Measurements from ENCODE around the gene ZBTB1. TPM values are rescaled to one million over a fixed set of nuclear protein-coding genes. Genes with fewer than 3 reads are reported as not detected.
"Not testable (repeated sequence)": the region's sequence is repeated elsewhere in the genome, so short reads cannot be mapped to it uniquely, and the experiment has no call there.

The ZBTB1 gene
- total and polyA plus RNA-seq, 5 donors from 2014 or later = 53.5 to 167 (median 57.3) TPM

DNA sequence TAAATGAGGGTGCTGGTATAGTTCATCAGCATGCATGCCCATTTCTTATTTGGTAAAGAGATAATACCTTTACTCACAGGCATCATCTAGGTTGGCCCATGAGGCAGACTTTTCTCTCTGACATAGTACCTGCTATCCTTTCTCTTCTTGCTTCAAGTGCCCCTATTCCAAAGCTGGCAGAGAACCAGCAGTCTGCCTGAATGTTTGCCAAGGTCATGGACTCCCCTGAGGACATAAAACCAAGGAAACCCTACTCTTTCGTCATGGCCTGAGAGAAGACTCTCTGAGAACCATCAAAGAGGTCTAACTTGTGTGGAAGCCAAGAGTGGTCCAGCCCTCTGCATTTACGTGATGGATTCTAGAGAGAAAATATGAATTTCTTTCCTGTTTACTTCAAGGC, 57.1 kb downstream of the ZBTB1 start:
- Histone ChIP-seq H3K4me1 (ENCODE audit: control insufficient read depth, insufficient read depth, low read length, poor library complexity, severe bottlenecking) (no peaks in the 10 kb centered on the region), H3K27me3 (ENCODE audit: control insufficient read depth, insufficient read depth, low read length) (peaks cover 2% of the 10 kb centered on the region), H3K36me3 (ENCODE audit: control insufficient read depth, insufficient read depth, low read length) (no peaks in the 10 kb centered on the region), H3K9me3 (ENCODE audit: control insufficient read depth in 2 of 2, low read length in 2 of 2) (no peaks in the 10 kb centered on the region), H3K27ac (ENCODE audit: insufficient read depth, low read length, poor library complexity, severe bottlenecking) (no peak overlapping the region), H3K4me3 (ENCODE audit: low read depth, low read length) (no peak overlapping the region)
- peaks cover 0 to 3% (median 1%) of the 10 kb centered on the region in 4 donors for H3K4me1 Mint-ChIP-seq
- ATAC-seq (ENCODE audit: low read depth in 2 of 2) (no peak), DNase-seq (no peak)
- H3K4me3 Mint-ChIP-seq = no peak overlapping the region
- no peak overlapping the region for H3K27ac Mint-ChIP-seq
- H3K36me3 Mint-ChIP-seq = no peaks in the 10 kb centered on the region
- no peaks in the 10 kb centered on the region for H3K9me3 Mint-ChIP-seq
- peaks cover 41% of the 10 kb centered on the region for H3K27me3 Mint-ChIP-seq

GRCh38 chr14:64562436-64562835, 57.9 kb downstream of the ZBTB1 start:
- peaks cover 2% of the 10 kb centered on the region for H3K27me3 ChIP-seq (ENCODE audit: control insufficient read depth, insufficient read depth, low read length)
- H3K9me3 ChIP-seq (ENCODE audit: control insufficient read depth in 2 of 2, low read length in 2 of 2) = no peaks in the 10 kb centered on the region
- no peaks in the 10 kb centered on the region for H3K9me3 Mint-ChIP-seq
- H3K27ac Mint-ChIP-seq = no peak overlapping the region
- H3K4me3 ChIP-seq (ENCODE audit: low read depth, low read length) = no peak overlapping the region
- H3K27ac ChIP-seq (ENCODE audit: insufficient read depth, low read length, poor library complexity, severe bottlenecking) = no peak overlapping the region
- ATAC-seq (ENCODE audit: low read depth in 2 of 2) = no peak
- no peak for DNase-seq
- no peaks in the 10 kb centered on the region for H3K4me1 ChIP-seq (ENCODE audit: control insufficient read depth, insufficient read depth, low read length, poor library complexity, severe bottlenecking)
- peaks cover 44% of the 10 kb centered on the region for H3K27me3 Mint-ChIP-seq
- H3K4me1 Mint-ChIP-seq = peaks cover 0 to 3% (median 1%) of the 10 kb centered on the region in 4 donors
- H3K4me3 Mint-ChIP-seq = no peak overlapping the region
- H3K36me3 ChIP-seq (ENCODE audit: control insufficient read depth, insufficient read depth, low read length) = no peaks in the 10 kb centered on the region
- no peaks in the 10 kb centered on the region for H3K36me3 Mint-ChIP-seq

GRCh38 chr14:64563696-64564095, 59.1 kb downstream of the ZBTB1 start:
- H3K4me1 Mint-ChIP-seq = peaks cover 0 to 3% (median 1%) of the 10 kb centered on the region in 4 donors
- H3K27me3 Mint-ChIP-seq = peaks cover 38% of the 10 kb centered on the region
- H3K4me1 ChIP-seq (ENCODE audit: control insufficient read depth, insufficient read depth, low read length, poor library complexity, severe bottlenecking) = no peaks in the 10 kb centered on the region
- H3K36me3 ChIP-seq (ENCODE audit: control insufficient read depth, insufficient read depth, low read length) = no peaks in the 10 kb centered on the region
- H3K4me3 Mint-ChIP-seq = no peak overlapping the region
- ATAC-seq (ENCODE audit: low read depth in 2 of 2) (no peak), DNase-seq (no peak)
- H3K27ac ChIP-seq (ENCODE audit: insufficient read depth, low read length, poor library complexity, severe bottlenecking) = no peak overlapping the region
- no peaks in the 10 kb centered on the region for H3K36me3 Mint-ChIP-seq
- H3K27me3 ChIP-seq (ENCODE audit: control insufficient read depth, insufficient read depth, low read length) = peaks cover 2% of the 10 kb centered on the region
- H3K9me3 Mint-ChIP-seq = no peaks in the 10 kb centered on the region
- H3K27ac Mint-ChIP-seq = no peak overlapping the region
- no peaks in the 10 kb centered on the region for H3K9me3 ChIP-seq (ENCODE audit: control insufficient read depth in 2 of 2, low read length in 2 of 2)
- H3K4me3 ChIP-seq (ENCODE audit: low read depth, low read length) = no peak overlapping the region

- Mint-ChIP-seq H3K36me3 (no peaks in the 10 kb centered on the region), H3K27ac (no peak overlapping the region)
- no peak for ATAC-seq (ENCODE audit: low read depth in 2 of 2)
Observed at GRCh38 chr14:64566651-64567122, 62.1 kb downstream of the ZBTB1 start.

DNA sequence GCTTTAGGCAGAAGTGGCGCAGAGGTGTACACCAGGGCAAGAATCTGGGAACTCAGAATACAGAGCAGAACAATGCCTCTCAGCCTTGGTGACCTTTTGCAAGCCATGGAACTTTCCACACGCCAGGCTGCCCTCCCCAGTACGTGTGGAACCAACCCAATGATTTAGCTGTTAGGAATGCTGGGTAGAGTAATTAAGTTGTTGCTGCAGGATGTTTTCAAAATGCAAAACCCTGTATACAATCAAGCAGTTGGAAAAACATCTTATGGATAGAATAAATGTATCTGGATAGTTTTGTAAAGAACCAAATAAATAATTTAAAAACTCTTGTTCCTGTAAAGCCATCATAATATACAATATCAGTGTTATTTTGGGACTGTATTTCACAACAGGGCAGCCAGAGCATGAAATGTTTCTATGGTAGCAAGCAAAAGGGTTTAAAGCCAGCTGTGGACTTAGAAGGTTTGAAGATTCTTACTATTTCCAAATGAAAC, 64.6 kb downstream of the ZBTB1 start:
- H3K27ac Mint-ChIP-seq = no peak overlapping the region
- H3K27me3 Mint-ChIP-seq = peaks cover 33% of the 10 kb centered on the region
- H3K9me3 Mint-ChIP-seq = no peaks in the 10 kb centered on the region
- Histone ChIP-seq H3K4me1 (ENCODE audit: control insufficient read depth, insufficient read depth, low read length, poor library complexity, severe bottlenecking) (no peaks in the 10 kb centered on the region), H3K9me3 (ENCODE audit: control insufficient read depth in 2 of 2, low read length in 2 of 2) (no peaks in the 10 kb centered on the region), H3K4me3 (ENCODE audit: low read depth, low read length) (no peak overlapping the region), H3K27ac (ENCODE audit: insufficient read depth, low read length, poor library complexity, severe bottlenecking) (no peak overlapping the region), H3K27me3 (ENCODE audit: control insufficient read depth, insufficient read depth, low read length) (peaks cover 5% of the 10 kb centered on the region), H3K36me3 (ENCODE audit: control insufficient read depth, insufficient read depth, low read length) (no peaks in the 10 kb centered on the region)
- ATAC-seq (ENCODE audit: low read depth in 2 of 2) (no peak), DNase-seq (no peak)
- no peak overlapping the region for H3K4me3 Mint-ChIP-seq
- no peaks in the 10 kb centered on the region for H3K36me3 Mint-ChIP-seq
- no peaks in the 10 kb centered on the region for H3K4me1 Mint-ChIP-seq

More at GRCh38 chr14:64566651-64567122, 62.1 kb downstream of the ZBTB1 start:
- Histone ChIP-seq H3K4me1 (ENCODE audit: control insufficient read depth, insufficient read depth, low read length, poor library complexity, severe bottlenecking) (no peaks in the 10 kb centered on the region), H3K9me3 (ENCODE audit: control insufficient read depth in 2 of 2, low read length in 2 of 2) (no peaks in the 10 kb centered on the region), H3K27ac (ENCODE audit: insufficient read depth, low read length, poor library complexity, severe bottlenecking) (no peak overlapping the region), H3K27me3 (ENCODE audit: control insufficient read depth, insufficient read depth, low read length) (peaks cover 5% of the 10 kb centered on the region), H3K4me3 (ENCODE audit: low read depth, low read length) (no peak overlapping the region), H3K36me3 (ENCODE audit: control insufficient read depth, insufficient read depth, low read length) (no peaks in the 10 kb centered on the region)
- H3K9me3 Mint-ChIP-seq = no peaks in the 10 kb centered on the region
- no peak overlapping the region for H3K4me3 Mint-ChIP-seq
- DNase-seq = no peak
- peaks cover 0 to 2% (median 0%) of the 10 kb centered on the region in 4 donors for H3K4me1 Mint-ChIP-seq
- peaks cover 46% of the 10 kb centered on the region for H3K27me3 Mint-ChIP-seq

- not testable (repeated sequence) for H3K9me3 Mint-ChIP-seq; H3K4me3 Mint-ChIP-seq; DNase-seq; H3K27ac Mint-ChIP-seq; H3K27ac ChIP-seq (ENCODE audit: insufficient read depth, low read length, poor library complexity, severe bottlenecking); H3K27me3 ChIP-seq (ENCODE audit: control insufficient read depth, insufficient read depth, low read length); ATAC-seq (ENCODE audit: low read depth in 2 of 2); H3K4me3 ChIP-seq (ENCODE audit: low read depth, low read length); H3K36me3 ChIP-seq (ENCODE audit: control insufficient read depth, insufficient read depth, low read length); H3K4me1 Mint-ChIP-seq; H3K36me3 Mint-ChIP-seq; H3K4me1 ChIP-seq (ENCODE audit: control insufficient read depth, insufficient read depth, low read length, poor library complexity, severe bottlenecking); H3K9me3 ChIP-seq (ENCODE audit: control insufficient read depth in 2 of 2, low read length in 2 of 2)
- peaks cover 29% of the 10 kb centered on the region for H3K27me3 Mint-ChIP-seq
Observed at GRCh38 chr14:64569646-64570045, 65.1 kb downstream of the ZBTB1 start.

- H3K27ac Mint-ChIP-seq = no peak overlapping the region
- no peak overlapping the region for H3K4me3 Mint-ChIP-seq
- H3K27me3 Mint-ChIP-seq = peaks cover 11% of the 10 kb centered on the region
- H3K4me1 Mint-ChIP-seq = no peaks in the 10 kb centered on the region
- Histone ChIP-seq H3K27ac (ENCODE audit: insufficient read depth, low read length, poor library complexity, severe bottlenecking) (no peak overlapping the region), H3K27me3 (ENCODE audit: control insufficient read depth, insufficient read depth, low read length) (peaks cover 4% of the 10 kb centered on the region), H3K4me1 (ENCODE audit: control insufficient read depth, insufficient read depth, low read length, poor library complexity, severe bottlenecking) (no peaks in the 10 kb centered on the region), H3K36me3 (ENCODE audit: control insufficient read depth, insufficient read depth, low read length) (no peaks in the 10 kb centered on the region), H3K4me3 (ENCODE audit: low read depth, low read length) (no peak overlapping the region), H3K9me3 (ENCODE audit: control insufficient read depth in 2 of 2, low read length in 2 of 2) (no peaks in the 10 kb centered on the region)
- ATAC-seq (ENCODE audit: low read depth in 2 of 2) (no peak), DNase-seq (no peak)
- no peaks in the 10 kb centered on the region for H3K36me3 Mint-ChIP-seq
- H3K9me3 Mint-ChIP-seq = no peaks in the 10 kb centered on the region
Observed at GRCh38 chr14:64572386-64573104, 68.0 kb downstream of the ZBTB1 start.

GRCh38 chr14:64573109-64573508, 68.5 kb downstream of the ZBTB1 start:
- Mint-ChIP-seq H3K4me1 (no peaks in the 10 kb centered on the region), H3K9me3 (no peaks in the 10 kb centered on the region), H3K27me3 (peaks cover 11% of the 10 kb centered on the region), H3K4me3 (no peak overlapping the region), H3K36me3 (no peaks in the 10 kb centered on the region), H3K27ac (no peak overlapping the region)
- DNase-seq (no peak), ATAC-seq (ENCODE audit: low read depth in 2 of 2) (no peak)
- H3K27ac ChIP-seq (ENCODE audit: insufficient read depth, low read length, poor library complexity, severe bottlenecking) = no peak overlapping the region
- H3K36me3 ChIP-seq (ENCODE audit: control insufficient read depth, insufficient read depth, low read length) = no peaks in the 10 kb centered on the region
- H3K9me3 ChIP-seq (ENCODE audit: control insufficient read depth in 2 of 2, low read length in 2 of 2) = no peaks in the 10 kb centered on the region
- H3K4me3 ChIP-seq (ENCODE audit: low read depth, low read length) = no peak overlapping the region
- H3K4me1 ChIP-seq (ENCODE audit: control insufficient read depth, insufficient read depth, low read length, poor library complexity, severe bottlenecking) = no peaks in the 10 kb centered on the region
- peaks cover 4% of the 10 kb centered on the region for H3K27me3 ChIP-seq (ENCODE audit: control insufficient read depth, insufficient read depth, low read length)

Data from CD4-positive, CD25-positive, alpha-beta regulatory T cell (primary cell).